HL-60 (cell line): ENCODE results near the gene CYP27C1.

ENCODE experiments used
- CTCF ChIP-seq: IDR thresholded peaks from one replicate; pipeline ENCODE4 v1.5.1; 2011; ENCODE audit warnings: low read length, control low read depth, inconsistent platforms; ENCODE audit not compliant: insufficient read depth
- POLR2AphosphoS5 ChIP-seq: IDR thresholded peaks from 2 replicates; pipeline ENCODE4 v1.6.1; 2012; ENCODE audit warnings: low read depth
- REST ChIP-seq: IDR thresholded peaks from 2 replicates; pipeline ENCODE4 v1.6.1; 2012; ENCODE audit warnings: low read depth; ENCODE audit not compliant: insufficient replicate concordance
- SPI1 ChIP-seq: IDR thresholded peaks from 2 replicates; pipeline ENCODE4 v1.6.1; 2012; ENCODE audit warnings: low read depth, mild to moderate bottlenecking, borderline replicate concordance

- no peak for TF ChIP-seq CTCF
- TF ChIP-seq POLR2AphosphoS5, result no peak
- no peak for TF ChIP-seq SPI1
- no peak for TF ChIP-seq REST
These were observed 32.9 kb downstream of the CYP27C1 start for GRCh38 chr2:127187081-127187775.
